ENCODE measurements around the gene NR6A1.

GRCh38 chr9:124513376-124513994 is 257.6 kb downstream of the NR6A1 start:
- no peak for TF ChIP-seq CHD4 (IDR thresholded peaks at IDR 0.05; ENCODE audit: borderline replicate concordance)
- TF ChIP-seq HDAC2 (IDR thresholded peaks at IDR 0.05): no peak
- TF ChIP-seq, protein P1, sequence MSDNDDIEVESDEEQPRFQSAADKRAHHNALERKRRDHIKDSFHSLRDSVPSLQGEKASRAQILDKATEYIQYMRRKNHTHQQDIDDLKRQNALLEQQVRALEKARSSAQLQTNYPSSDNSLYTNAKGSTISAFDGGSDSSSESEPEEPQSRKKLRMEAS (IDR thresholded peaks at IDR 0.05): no peak

Measured in A549 (cell line).